ENCODE data around the gene OLFM1. TPM values are rescaled to one million over a fixed set of nuclear protein-coding genes. Genes with fewer than 3 reads are reported as not detected.

OLFM1 gene
- total RNA-seq, 4 donors from 2014 or later: 18.7 to 46.1 (median 38.6) TPM

DNA sequence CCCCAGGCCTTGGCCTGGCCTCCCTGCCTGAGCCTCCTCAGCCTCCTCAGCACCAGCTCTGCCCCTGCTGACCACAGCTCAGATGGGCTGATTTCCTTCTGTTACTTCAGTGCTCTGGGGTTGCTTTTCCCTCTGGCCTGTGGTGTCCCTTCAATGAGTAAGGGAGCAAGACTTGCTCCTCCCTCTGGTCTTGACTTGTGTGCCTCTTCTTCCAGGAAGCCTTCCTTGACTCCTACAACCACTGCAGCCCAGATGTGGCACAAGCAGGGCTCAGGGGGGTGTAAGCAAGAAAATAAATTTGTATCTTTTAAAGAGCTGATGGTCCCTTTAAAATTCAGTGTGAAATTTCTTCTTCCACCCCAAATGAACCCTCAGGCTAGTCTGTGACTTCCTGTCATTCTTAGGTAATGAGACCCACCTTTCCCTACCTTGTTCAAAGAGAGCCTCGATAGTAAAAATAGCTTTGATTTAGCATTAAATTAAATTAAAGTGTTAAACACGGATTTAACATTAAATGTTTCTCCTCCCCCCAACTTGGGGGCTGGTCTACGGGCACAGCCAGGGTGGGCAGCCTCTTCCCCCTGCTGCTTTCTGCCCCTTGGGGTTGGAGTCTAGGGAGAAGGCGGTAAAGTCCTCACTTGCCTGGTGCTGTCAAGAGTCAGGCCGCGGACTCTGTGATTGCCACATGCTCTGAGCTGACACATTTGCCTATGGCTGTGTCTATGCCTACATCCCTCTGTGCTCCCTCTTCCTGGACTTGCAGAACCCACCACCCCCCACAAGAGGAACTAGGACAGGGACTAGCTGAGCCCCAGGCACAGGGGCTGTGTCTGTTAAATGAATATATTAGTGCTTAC is 64.5 kb downstream of the OLFM1 start:
- Histone ChIP-seq H3K4me1 (no peaks in the 10 kb centered on the region), H3K4me3 (no peak overlapping the region), H3K27me3 (peaks cover 0 to 80% (median 0%) of the 10 kb centered on the region in 4 donors), H3K36me3 (no peaks in the 10 kb centered on the region), H3K9me3 (no peaks in the 10 kb centered on the region), H3K27ac (replicated peaks in 1 of 4) (no peak overlapping the region)
- 71% methylated on average over 6 of the region's 6 CpGs for WGBS
- TF ChIP-seq EP300 (IDR thresholded peaks at IDR 0.05) (no peak), POLR2A (IDR thresholded peaks at IDR 0.05; ENCODE audit: low read depth) (no peak), POLR2AphosphoS5 (IDR thresholded peaks at IDR 0.05) (no peak)
- TF ChIP-seq, protein P1, sequence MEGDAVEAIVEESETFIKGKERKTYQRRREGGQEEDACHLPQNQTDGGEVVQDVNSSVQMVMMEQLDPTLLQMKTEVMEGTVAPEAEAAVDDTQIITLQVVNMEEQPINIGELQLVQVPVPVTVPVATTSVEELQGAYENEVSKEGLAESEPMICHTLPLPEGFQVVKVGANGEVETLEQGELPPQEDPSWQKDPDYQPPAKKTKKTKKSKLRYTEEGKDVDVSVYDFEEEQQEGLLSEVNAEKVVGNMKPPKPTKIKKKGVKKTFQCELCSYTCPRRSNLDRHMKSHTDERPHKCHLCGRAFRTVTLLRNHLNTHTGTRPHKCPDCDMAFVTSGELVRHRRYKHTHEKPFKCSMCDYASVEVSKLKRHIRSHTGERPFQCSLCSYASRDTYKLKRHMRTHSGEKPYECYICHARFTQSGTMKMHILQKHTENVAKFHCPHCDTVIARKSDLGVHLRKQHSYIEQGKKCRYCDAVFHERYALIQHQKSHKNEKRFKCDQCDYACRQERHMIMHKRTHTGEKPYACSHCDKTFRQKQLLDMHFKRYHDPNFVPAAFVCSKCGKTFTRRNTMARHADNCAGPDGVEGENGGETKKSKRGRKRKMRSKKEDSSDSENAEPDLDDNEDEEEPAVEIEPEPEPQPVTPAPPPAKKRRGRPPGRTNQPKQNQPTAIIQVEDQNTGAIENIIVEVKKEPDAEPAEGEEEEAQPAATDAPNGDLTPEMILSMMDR (IDR thresholded peaks at IDR 0.05): no peak
- no peak for DNase-seq (ENCODE audit: extremely low spot score)
- intact Hi-C loops (cut with DNase I): no loop called here

DNA sequence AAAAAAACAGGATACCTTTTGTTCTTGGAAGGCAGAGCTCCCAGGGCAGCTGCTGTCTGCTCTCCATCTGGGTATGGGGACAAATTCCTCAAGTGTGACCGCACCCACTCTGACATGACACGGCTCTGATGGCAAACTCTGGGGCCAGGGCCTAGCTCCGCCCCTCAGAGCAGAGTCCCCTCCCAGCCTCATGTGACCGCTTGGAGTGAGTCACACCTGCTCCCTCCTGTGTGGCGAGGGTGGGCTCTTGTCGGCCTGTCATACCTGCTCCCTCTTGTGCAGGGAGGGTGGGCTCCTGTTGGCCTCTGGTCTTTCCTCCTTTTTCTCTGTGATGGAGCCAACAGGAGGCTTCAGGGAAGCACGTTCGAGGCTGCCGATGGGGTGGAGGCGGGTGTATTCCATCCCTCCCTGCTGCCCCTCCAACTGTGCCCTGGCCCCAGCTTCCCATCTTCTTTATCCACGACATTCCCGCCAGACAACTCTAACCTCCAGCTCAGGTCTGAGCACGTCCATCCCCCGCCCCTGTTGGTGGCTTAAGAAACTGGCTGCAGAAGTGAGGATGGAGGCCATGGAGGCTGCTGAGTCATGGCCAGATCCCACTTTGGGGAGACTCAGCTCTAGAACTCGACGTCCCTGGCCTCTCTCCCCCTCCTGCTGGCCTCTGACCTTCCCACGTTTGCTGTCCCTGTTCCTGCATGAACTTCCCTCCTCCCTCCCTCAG is 65.3 kb downstream of the OLFM1 start:
- Histone ChIP-seq H3K27ac (replicated peaks in 1 of 4) (no peak overlapping the region), H3K36me3 (no peaks in the 10 kb centered on the region), H3K4me3 (no peak overlapping the region), H3K27me3 (peaks cover 0 to 79% (median 0%) of the 10 kb centered on the region in 4 donors), H3K4me1 (no peaks in the 10 kb centered on the region), H3K9me3 (no peaks in the 10 kb centered on the region)
- DNase-seq (ENCODE audit: extremely low spot score): no peak
- 43% methylated on average over 17 of the region's 17 CpGs for WGBS
- intact Hi-C loops (cut with DNase I): no loop called here
- TF ChIP-seq, protein P1 (IDR thresholded peaks at IDR 0.05): no peak
- no peak for TF ChIP-seq POLR2AphosphoS5 (IDR thresholded peaks at IDR 0.05)

DNA sequence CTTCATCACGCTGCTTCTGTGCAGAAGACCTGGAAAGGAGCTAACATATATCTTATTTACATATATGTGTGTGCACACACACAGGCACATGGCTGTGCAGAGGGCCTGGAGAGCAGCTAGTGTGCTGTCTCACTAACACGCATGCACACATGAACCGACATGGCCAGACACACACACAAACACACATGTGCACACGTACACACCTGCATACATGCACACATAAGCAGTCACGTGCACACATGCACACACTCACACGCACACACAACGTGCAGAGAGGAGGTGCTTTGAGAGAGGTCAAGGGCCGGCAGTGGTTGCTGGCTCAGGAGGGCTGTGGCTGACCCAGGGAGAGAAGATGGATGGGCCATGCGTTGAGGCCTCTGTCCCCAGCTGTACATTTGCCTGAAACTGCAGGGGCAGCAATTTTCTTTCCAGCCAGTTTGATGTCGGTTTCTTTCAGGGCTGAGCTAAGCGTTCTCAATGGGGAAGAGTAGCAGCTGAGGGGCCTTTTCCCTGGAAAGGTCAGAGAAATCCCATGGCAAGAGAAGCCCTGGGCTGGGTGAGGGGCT is 66.7 kb downstream of the OLFM1 start:
- Histone ChIP-seq H3K9me3 (no peaks in the 10 kb centered on the region), H3K36me3 (no peaks in the 10 kb centered on the region), H3K4me1 (no peaks in the 10 kb centered on the region), H3K27me3 (peaks cover 0 to 79% (median 0%) of the 10 kb centered on the region in 4 donors), H3K27ac (replicated peaks in 1 of 4) (no peak overlapping the region), H3K4me3 (no peak overlapping the region)
- TF ChIP-seq POLR2AphosphoS5 (IDR thresholded peaks at IDR 0.05): no peak
- TF ChIP-seq EP300 (IDR thresholded peaks at IDR 0.05): no peak
- TF ChIP-seq, protein P1 (IDR thresholded peaks at IDR 0.05): no peak
- TF ChIP-seq POLR2A (IDR thresholded peaks at IDR 0.05; ENCODE audit: low read depth): no peak
- DNase-seq (ENCODE audit: extremely low spot score): no peak
- 49% methylated on average over 11 of the region's 11 CpGs for WGBS
- intact Hi-C loops (cut with DNase I): no loop called here

DNA sequence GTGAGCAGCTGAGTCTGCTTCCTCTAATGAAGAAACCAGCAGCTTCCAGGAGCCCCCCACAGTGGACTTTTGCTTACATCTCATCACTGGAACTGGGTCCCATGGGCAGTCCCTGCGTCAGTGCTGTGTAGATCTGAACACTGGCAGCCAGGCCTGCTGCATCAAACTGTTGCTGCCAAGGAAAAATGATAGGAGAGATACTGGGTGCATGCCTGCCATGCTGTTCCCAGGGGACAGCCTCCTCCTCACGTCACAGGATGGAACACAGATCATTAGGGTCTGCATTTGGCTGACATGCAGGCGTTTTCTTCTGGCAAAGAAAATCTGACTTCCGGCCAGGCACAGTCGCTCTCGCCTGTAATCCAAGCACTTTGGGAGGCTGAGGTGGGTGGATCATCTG is 67.9 kb downstream of the OLFM1 start:
- no peak overlapping the region for H3K27ac ChIP-seq (replicated peaks in 1 of 4)
- H3K9me3 ChIP-seq: no peaks in the 10 kb centered on the region
- no peak overlapping the region for H3K4me3 ChIP-seq
- no peaks in the 10 kb centered on the region for H3K4me1 ChIP-seq
- 80% methylated on average over 6 of the region's 6 CpGs for WGBS
- intact Hi-C loops (cut with DNase I): no loop called here
- TF ChIP-seq POLR2A (IDR thresholded peaks at IDR 0.05; ENCODE audit: low read depth): no peak
- no peak for TF ChIP-seq EP300 (IDR thresholded peaks at IDR 0.05)
- TF ChIP-seq, protein P1 (IDR thresholded peaks at IDR 0.05): no peak
- TF ChIP-seq POLR2AphosphoS5 (IDR thresholded peaks at IDR 0.05): no peak
- H3K36me3 ChIP-seq: no peaks in the 10 kb centered on the region
- no peak for DNase-seq (ENCODE audit: extremely low spot score)
- H3K27me3 ChIP-seq: peaks cover 0 to 87% (median 0%) of the 10 kb centered on the region in 4 donors

All from esophagus muscularis mucosa (tissue), 4 donors.